AG08396 (cell line): ENCODE data around the gene FAM118A.
"Not testable (repeated sequence)": the region's sequence is repeated elsewhere in the genome, so short reads cannot be mapped to it uniquely, and the experiment has no call there.

Source experiments
- DNase-seq: peaks from one replicate; pipeline ENCODE4 v3.0.0; 2012; ENCODE audit warnings: low spot score, mixed read lengths

Gene FAM118A

DNA sequence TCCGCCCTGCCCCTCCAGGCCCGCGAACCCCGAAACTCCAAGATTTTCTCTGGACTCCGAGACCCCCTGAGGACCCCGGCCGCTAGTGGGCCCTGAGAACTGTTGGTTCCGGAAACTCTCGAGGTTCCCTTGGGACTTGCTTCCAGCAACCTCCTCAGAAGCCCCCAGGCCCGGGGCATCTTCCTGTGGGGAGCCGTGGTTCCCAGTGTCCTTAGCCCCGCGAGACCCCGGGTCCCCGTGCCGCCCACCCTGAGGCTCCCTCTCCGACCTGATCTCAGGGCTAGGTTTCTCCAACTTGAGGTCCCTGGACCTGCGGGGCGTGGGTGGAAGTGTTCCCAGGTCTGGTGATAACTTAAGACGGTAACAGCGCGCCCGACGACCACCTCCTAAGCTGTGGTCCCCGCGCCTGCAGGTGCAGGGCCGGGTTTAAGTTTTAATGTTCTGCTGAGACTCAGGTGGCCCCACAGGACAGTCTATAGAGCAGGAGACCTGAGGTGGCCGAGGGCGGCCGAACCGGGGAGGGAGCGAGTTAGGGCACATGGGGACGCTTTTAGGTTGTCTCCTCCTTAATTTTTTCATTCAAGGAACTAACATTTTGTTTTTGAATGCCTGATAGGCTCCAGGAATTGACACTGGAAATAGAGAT, 720 bp downstream of the FAM118A start:
- DNase-seq = no peak

DNA sequence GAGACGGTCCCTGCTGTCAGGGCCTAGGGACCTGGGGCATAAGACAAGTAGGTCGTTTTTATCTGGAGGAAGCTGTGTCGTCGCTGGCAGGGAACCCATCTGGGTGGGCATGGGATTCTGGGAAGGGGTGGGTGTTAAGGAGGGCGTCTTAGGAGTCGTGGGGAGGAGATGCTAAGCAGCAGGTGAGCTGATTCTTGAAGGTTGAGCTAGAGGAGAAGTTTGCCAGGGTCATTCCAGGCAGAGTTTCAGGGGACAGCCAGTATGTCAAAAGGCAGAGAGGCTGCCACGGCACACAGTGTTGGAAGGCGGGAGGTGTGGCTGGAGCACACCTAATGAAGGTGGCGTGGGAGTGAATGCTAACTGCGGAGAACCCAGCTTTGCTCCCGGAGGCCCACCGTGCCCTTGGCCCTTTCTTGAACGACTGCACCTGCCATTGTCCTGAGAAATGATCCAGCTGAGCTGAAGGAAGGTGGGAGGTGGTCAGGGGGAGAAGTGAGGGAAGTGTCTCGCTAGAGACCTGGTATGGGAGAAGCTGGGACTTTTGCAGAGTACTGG, 1.3 kb downstream of the FAM118A start:
- no peak for DNase-seq

DNA sequence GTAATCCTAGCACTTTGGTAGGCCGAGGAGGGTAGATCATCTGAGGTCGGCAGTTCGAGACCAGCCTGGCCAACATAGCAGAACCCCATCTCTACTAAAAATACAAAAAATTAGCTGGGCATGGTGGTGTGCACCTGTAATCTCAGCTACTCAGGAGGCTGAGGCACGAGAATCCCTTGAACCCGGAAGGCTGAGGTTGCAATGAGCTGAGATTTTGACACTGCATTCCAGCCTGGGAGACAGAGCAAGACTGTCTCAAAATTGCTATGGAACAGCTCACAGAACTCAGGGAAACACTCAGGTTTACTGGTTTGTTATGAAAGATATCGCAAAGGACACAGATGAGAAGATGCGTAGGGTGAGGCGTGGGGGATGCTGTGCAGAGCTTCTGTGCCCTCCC, 2.7 kb downstream of the FAM118A start:
- DNase-seq = no peak

DNA sequence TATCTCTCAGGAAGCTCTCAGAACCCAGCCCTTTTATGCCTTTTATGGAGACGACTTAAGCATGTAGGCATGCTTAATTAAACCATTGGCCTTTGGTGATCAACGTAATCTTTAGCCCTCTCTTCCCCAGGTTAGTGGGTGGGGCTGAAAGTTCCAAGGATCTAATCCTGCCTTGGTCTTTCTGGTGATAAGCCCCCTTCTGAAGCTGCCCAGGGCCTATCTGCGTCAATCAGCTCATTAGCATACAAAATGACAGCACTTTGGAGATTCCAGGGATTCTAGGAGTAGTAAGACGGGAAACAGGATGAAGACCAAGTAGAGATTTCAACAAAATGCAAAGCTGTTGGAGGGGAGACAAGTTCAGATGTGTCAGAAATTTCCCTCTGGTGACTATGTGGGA, 3.1 kb downstream of the FAM118A start:
- DNase-seq = no peak

DNA sequence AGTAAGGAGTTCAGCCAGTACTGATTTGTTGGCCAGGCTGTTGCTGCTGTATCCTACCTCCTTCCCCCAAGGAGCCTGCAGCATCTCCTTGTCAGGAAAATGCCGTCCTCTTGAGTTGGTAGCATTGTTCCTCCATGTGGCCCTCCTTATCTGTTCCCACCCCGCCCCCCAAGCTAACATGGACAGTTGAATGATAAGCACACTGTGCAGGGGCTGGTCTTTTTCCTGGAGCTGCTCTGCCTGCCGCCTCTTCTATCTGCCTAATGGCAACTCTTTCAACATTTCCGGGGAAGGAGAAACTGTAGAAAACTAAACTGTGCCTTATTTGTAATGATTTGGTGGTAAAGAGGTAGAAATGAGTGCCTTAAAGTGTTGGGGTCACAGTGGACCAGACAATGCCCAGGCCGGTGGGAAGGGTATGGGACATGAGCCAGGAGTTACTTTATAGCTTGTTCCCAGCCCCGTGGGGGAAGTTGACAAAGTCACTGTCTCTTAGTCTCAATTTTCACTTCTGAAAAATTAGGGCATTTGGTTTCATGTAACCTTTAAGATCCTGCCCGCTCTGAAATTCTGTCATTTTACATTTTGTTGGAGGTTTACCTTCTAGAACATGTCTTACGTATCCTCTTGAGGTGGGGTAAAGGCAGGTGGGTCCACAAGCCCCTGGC, 4.5 kb downstream of the FAM118A start:
- no peak for DNase-seq

DNA sequence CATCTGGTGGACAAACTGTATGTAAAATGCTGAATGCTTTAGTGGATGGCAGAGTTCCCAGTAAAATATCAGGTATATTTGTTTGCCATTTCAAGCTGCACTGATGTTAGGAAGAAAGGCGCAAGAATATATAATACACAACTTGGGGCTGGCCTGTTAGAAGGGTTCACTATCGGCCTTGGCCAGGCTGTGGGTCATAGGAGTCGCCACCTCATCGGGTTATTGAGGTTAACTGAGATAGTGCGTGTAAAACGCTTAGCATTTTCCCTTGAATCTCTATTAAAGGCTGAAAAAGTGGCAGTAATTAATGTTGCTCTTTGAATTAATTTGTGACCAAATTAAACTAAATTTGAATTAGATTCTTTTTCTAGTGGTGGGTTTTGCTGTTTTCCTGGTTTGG, 5.1 kb downstream of the FAM118A start:
- DNase-seq = no peak

DNA sequence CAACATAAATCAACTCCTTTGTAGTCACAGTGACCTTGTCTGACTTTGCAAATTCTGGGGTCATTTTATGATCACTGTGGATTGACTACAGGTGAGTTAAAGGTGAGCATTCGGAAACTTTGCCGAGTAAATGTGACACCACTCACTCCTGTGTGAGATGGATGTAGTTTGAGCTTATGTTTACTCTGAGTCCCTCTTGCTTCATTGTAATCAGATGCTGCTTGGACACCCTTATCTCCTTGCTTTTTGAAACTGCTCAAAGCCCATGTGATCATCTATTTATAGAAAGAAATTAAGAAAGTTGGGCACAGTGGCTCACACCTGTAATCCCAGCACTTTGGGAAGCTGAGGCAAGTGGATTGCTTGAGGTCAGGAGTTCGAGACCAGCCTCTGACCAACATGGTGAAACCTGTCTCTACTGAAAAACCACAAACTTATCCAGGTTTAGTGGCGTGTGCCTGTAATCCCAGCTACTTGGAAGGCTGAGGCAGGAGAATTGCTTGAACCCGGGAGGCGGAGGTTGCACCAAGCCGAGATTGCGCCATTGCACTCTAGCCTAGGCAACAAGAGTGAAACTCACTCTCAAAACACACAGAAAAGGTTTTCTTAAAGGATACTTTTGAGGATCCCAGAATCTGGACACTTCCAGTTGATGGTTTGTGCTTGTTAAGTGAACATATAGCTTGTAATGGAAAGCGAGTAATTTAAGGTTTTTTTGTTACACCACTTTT, 7.2 kb downstream of the FAM118A start:
- no peak for DNase-seq

DNA sequence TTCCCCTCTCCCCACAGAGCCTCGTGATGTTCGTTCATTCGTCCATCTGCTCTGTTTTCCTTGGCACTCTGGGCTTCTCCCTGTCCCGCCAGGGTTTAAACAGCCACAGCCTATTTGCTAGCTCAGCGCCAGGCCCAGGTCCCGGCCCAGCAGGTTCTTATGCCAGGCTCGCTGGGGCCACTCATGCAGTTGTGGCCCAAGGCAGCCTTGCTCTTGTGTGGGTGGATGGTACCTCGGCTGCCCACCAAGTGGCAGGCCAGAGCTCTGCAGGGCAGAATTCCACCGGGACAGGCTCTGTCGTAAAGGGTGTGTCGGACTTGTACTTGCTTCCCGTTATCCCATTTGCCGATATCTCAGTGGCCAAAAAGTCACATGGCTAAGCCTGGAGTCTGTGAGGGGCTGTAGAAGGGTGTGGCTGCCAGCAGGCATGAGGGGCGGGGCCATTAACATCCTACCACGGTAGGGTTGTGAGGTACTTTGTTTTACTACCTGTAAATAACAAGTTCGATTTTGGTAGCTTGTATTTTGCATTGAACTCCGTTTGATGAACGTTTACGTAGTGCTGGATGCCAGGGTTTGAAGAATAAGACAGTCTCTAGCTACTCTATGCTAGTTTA, 7.9 kb downstream of the FAM118A start:
- DNase-seq = peak; percentile 69

DNA sequence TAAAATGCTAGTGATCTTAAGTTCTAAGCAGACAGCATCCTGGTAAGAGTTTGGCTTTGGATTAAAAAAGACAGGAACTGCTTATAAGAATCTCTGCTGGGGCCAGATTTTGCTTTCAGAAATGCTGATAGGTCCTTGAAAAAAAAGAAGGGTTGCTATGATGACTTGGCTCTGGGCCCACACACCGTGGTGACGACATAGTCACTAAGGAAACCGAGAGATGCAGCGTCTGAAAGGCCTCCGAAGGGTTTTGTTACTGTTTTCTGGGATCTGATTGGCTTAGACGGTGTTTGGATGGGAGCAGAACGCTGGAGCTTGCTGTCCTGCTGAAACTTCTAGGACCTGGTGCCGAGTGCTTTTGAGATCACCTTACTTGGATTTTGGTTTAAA, 8.4 kb downstream of the FAM118A start:
- peak; percentile 90 for DNase-seq

DNA sequence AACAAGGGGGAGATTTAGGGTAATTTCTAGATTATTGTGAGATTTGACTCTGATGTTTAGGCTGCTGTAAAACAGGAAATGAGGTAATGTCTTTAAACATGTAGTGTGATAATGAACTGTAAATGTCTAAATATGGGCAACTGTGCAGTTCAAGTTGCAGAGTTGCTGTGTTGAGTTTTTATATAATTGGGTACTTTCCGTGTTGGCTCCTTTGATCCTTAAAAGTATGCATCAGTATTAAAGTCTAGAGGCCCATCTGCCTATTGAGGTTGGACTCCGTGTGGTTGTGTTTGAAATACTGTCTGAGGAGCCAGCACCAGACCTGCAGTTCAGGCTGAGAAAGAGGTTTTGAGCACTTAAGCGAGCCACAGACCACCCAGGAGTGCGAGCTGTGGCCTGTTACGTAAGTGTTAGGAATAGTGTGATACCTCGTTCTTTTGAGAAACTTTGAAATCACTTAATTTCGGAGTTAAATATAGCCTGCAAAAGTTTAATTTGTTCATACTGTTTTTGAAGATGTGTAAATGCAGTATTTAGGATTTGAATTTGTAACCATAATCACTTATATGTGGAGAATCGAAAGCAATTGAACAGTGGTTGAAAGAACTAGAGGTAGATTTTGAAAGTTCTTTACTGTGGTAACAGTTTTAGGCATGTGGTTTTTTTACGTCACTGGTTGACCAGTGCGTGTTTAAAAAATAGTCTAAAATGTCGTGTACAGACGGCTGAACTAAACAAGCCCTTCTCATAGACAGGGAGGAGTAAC, 9.0 kb downstream of the FAM118A start:
- DNase-seq = peak; percentile 29

DNA sequence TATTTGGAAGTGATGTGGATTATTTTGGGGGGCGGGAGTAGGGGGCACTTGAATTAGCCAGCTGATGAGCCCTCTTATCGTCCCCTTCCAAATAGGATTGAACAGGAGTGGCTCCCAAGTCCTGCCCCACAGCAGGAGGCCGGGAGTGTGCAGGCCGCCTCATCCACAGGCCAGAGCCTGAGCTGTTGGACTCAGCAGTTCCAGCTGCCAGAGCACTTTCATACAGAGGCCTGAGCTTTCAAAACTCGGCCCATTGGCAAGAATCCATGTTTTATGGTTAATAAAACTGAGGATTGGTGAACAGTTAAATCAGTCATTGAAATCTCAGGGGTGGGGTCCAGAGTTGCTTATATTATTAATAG, 9.6 kb downstream of the FAM118A start:
- peak; percentile 59 for DNase-seq

DNA sequence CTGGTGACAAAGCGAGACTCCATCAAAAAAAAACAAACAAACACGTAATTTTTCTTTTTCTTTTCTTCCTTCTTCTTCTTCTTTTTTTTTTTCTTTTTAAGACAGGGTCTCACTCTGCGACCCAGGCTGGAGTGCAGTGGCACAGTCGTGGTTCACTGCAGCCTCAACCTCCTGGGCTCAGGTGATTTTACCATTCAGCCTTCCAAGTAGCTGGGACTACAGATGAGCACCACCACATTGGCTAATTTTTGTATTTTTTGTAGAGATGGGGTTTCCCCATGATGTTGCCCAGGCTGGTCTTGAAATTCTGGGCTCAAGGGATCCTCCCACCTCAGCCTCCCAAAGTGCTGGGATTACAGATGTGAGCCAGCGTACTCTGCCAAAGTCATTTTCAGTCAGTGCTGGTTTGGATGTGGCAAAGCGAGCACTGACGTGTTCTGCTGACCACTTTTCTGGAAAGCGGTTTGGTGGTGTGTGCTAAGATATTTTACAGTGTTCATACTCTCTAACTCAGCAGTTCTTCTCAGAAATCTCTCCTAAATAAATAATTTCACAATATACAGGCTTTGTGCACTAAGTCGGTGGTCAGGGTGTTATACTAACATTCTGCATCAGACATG, 10.7 kb downstream of the FAM118A start:
- peak; percentile 62 for DNase-seq

DNA sequence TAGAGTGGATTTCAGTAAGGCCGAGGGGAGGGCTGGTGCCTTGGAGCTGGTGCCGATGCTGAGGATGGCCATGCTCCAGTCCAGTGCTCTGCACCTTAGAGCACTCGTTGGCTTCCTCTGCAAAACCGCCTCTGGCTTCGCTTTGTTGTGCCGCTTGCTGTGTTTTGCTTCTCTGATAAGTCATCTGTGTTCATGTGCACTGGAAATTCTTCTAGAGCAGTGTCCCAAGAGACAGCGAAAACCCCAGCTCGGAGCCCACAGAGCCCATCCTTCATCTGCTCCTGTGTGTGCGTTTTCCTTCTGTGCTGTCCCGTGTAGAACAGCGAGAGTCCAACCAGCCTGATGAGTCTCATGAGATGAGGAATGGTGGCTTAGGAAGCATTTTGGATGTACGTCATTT, 12.1 kb downstream of the FAM118A start:
- DNase-seq = no peak

DNA sequence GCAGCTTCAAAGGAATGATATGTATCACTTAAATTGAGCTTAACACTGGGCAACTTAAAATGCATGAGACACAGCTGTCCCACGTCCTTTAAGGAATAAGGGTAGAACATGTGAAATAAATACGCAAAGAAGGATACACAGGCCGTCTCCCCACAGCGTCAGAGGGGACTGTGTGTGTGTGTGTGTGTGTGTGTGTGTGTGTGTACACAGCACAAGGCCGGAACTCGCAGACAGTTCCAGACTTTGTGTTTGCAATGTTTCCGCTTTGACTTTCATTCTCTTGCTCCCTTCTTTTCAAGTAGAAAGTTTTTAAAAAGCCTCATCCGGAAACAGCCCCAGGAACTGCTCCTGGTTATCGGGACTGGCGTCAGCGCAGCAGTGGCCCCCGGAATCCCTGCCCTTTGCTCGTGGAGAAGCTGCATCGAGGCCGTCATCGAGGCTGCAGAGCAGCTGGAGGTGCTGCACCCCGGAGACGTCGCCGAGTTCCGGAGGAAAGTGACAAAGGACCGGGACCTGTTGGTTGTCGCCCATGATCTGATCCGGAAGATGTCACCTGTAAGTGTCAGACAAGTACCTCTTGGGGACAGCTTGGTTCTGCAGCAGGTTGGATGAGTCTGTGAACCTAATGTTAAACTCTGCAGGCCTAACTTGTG, 13.3 kb downstream of the FAM118A start:
- DNase-seq = no peak

DNA sequence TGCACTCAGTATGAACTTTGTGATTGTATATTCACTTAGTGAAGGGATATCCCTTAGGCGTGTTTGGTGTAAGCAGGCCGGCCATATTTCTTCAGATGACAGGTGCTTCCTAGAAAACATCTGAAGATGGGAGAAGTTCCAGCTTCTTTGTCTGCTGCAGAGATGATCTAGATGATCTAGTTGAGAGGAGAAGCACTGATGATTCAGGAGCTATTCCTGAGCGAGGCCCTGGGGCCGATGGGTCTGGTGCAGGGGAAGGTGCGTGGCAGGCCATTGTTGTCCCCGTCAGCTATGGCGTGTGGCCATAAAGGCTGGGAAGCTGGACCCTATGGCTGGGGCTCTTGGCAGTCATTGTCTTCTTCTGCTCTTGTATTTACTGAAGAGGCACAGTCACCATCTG, 14.0 kb downstream of the FAM118A start:
- DNase-seq = no peak

DNA sequence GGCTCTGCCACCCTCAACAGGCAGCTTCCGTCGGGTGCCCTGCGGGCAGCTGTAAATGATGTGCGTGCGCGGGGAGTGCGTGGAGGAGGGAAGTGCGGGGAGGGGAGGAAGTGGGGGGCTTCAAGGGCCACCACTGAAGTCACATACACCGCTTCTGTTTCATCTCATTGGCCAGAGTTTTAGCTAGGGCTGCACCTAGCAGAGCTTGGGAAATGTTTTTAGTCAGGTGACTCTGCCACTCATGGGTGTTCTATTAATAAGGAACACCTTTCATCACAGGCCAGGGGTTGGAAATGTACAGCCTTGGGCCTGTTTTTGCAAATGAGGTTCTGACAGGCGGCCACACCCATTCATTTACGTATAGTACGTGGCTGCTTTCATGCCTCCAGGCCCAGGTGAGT, 14.6 kb downstream of the FAM118A start:
- no peak for DNase-seq

DNA sequence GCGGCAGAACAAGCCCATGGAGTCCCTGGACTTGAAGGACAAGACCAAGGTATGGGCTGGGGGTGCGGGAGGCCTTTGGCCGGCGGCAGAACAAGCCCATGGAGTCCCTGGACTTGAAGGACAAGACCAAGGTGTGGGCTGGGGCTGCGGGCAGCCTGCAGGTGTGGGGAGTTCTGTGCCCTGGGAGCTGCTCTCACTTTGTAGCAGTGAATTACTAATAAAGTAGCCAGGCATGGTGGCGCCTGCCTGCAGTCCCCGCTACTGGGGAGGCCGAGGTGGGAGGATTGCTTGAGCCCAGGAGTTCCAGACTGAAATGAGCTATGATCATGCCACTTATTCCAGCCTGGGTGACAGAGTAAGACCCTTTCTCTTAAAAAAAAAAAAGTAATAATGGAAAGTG, 18.5 kb downstream of the FAM118A start:
- not testable (repeated sequence) for DNase-seq

DNA sequence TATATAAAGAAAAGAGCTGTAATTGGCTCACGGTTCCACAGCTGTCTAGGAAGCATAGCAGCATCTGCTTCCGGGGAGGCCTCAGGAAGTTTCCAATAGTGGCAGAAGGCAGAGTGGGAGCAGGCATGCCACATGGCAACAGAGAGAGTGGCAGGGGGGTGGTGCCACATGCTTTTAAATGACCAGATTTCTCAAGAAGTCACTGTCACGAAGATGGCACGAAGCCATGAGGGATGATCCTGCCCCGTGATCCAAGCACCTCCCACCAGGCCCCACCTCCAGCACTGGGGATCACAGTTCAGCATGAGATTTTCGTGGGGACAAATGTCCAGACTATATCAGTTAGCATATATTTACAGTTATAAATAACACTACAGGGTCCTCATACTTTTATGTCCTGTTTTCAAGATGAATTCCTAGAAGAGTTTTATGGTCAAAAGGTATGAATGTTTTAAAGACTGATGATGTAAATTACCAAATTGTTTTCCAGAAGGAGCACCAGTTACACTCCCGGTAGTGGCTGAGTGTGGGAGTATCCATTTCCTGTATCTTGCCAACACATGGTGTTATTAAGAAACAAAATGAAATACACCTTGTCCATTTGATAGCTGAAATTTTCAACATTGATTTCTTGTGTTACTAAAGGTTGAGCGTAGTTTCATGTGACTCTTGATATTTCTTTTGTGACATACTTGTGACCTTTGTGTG, 19.2 kb downstream of the FAM118A start:
- no peak for DNase-seq

DNA sequence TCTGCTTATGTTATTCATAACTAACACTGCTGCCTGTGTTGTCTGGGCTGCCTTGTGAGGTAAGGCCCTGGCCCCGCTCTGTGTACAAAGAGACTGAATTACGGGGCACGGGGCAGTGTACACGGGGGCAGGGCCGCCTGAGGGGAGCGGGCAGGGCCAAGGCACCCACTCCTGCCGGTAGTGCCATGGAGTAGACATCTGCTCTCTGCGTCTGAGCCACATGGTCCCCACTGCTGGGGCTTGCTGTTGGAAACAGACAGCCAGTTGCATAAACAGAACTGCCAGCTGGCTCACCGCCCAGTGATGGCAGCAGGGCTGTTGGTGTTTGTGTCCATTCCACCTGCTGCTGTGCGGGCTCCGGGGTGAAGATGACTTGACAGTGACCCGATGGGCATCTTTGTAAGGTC, 19.8 kb downstream of the FAM118A start:
- no peak for DNase-seq

DNA sequence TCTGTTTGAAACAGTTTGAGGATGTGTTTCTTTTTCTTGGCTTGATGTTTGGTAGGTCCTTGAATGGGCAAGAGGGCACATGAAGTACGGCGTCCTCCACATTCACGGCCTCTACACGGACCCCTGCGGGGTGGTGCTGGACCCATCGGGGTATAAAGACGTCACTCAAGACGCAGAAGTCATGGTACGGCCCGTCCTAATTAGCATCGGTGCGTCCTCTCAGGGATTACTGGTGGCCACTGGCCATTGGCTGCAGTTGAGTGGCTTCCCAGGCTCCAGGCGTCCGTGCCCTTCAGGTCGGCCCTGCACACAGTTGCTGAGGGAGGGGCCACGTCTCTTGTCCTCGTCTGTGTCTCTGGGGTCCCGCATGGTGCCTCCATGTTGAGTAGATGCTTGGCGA, 20.8 kb downstream of the FAM118A start:
- no peak for DNase-seq
